Natural killer cell (primary cell): ENCODE results near the gene CLDN1. TPM values are rescaled to one million over a fixed set of nuclear protein-coding genes. Genes with fewer than 3 reads are reported as not detected.

Source experiments
- ATAC-seq, 3 donors: fragments of 150-1000 bp in 2 of 3; fragments of 200-7000 bp in 1 of 3; cut with Tn5 transposase; 1 replicate in 1 of 3; 2 replicates in 2 of 3; pipeline ENCODE4 v1.10.0; 2021; ENCODE audit warnings: mild to moderate bottlenecking in 2 of 3, moderate library complexity in 2 of 3
- DNase-seq, 2 donors: peaks; one replicate each; pipeline versions ENCODE4 v3.0.0 to v3.0.0-alpha.2; 2013 to 2021; ENCODE audit warnings: mixed read lengths in 1 of 2
- H3K27ac ChIP-seq: one replicate; pipeline ENCODE4 v1.5.1; 2013; ENCODE audit warnings: mild to moderate bottlenecking, low read length
- H3K27me3 ChIP-seq: one replicate; pipeline ENCODE4 v1.6.1; 2013; ENCODE audit warnings: low read length; ENCODE audit not compliant: control insufficient read depth, insufficient read depth
- H3K36me3 ChIP-seq: one replicate; pipeline ENCODE4 v1.6.1; 2013; ENCODE audit warnings: low read length; ENCODE audit not compliant: control insufficient read depth, insufficient read depth
- H3K4me1 ChIP-seq: one replicate; pipeline ENCODE4 v1.6.1; 2013; ENCODE audit warnings: low read length; ENCODE audit not compliant: control insufficient read depth, insufficient read depth
- H3K4me3 ChIP-seq: one replicate; pipeline ENCODE4 v1.5.1; 2013; ENCODE audit warnings: low read length
- H3K9me3 ChIP-seq: one replicate; pipeline ENCODE4 v1.6.1; 2013; ENCODE audit warnings: low read length; ENCODE audit not compliant: control insufficient read depth, insufficient read depth
- H3K27ac Mint-ChIP-seq, 2 donors: one replicate each; pipeline ENCODE4 v1.8.0; 2022; ENCODE audit warnings: mild to moderate bottlenecking in 2 of 2, mixed read lengths in 2 of 2, moderate library complexity in 1 of 2
- H3K27me3 Mint-ChIP-seq, 2 donors: one replicate each; pipeline ENCODE4 v1.8.0; 2022; ENCODE audit warnings: low read depth in 2 of 2, mixed read lengths in 2 of 2
- H3K36me3 Mint-ChIP-seq: one replicate; pipeline ENCODE4 v1.8.0; 2022; ENCODE audit warnings: mixed read lengths
- H3K4me1 Mint-ChIP-seq, 2 donors: one replicate each; pipeline ENCODE4 v1.8.0; 2022; ENCODE audit warnings: mixed read lengths in 2 of 2
- H3K4me3 Mint-ChIP-seq: one replicate; pipeline ENCODE4 v1.8.0; 2022; ENCODE audit warnings: mild to moderate bottlenecking, moderate library complexity, mixed read lengths
- H3K9me3 Mint-ChIP-seq, 2 donors: one replicate each; pipeline ENCODE4 v1.8.0; 2022; ENCODE audit warnings: mixed read lengths in 2 of 2
- WGBS: methylation state at CpG from one replicate; pipeline ENCODE4 v1.1.7; 2013; ENCODE audit warnings: missing lambda C conversion rate; ENCODE audit not compliant: insufficient coverage; 5-methylcytosine and 5-hydroxymethylcytosine counted together
- intact Hi-C: fragments of 100-400 bp; cut with micrococcal nuclease; formaldehyde crosslinking; loops from one replicate; pipeline ENCODE4 v1.14.2; 2022
- total RNA-seq, 4 donors: library from RNA; stranded (reverse); fragments of 120-200 nt in 1 of 4; gene quantifications; one replicate each; pipeline versions ENCODE4 v1.2.3 to v1.2.4, GENCODE V29; 2013 to 2022
- TF ChIP-seq, protein P1 (sequence below): fragments of 200-600 bp; IDR thresholded peaks from one replicate; pipeline ENCODE4 v1.8.0; 2022; ENCODE audit warnings: antibody characterized with exemption

Gene CLDN1
- total RNA-seq, 3 donors from 2014 or later (not counting 1 experiment from before 2014, with no cell fraction given), result not detected

- DNase-seq, result peak in 1 of 2 donors; percentile 21
- no peak overlapping the region for H3K4me3 ChIP-seq
- no peaks in the 10 kb centered on the region for H3K9me3 ChIP-seq
- Mint-ChIP-seq H3K4me3 (no peak overlapping the region), H3K4me1 (no peaks in the 10 kb centered on the region), H3K27me3 (no peaks in the 10 kb centered on the region), H3K27ac (no peak overlapping the region), H3K36me3 (no peaks in the 10 kb centered on the region), H3K9me3 (peaks cover 1 to 5% of the 10 kb centered on the region in 2 donors)
- 0% methylated on average over 1 of the region's 3 CpGs for WGBS
- no peak for ATAC-seq
- H3K36me3 ChIP-seq, result no peaks in the 10 kb centered on the region
- no peak overlapping the region for H3K27ac ChIP-seq
- intact Hi-C loops, result no loop called here
- TF ChIP-seq, protein P1, sequence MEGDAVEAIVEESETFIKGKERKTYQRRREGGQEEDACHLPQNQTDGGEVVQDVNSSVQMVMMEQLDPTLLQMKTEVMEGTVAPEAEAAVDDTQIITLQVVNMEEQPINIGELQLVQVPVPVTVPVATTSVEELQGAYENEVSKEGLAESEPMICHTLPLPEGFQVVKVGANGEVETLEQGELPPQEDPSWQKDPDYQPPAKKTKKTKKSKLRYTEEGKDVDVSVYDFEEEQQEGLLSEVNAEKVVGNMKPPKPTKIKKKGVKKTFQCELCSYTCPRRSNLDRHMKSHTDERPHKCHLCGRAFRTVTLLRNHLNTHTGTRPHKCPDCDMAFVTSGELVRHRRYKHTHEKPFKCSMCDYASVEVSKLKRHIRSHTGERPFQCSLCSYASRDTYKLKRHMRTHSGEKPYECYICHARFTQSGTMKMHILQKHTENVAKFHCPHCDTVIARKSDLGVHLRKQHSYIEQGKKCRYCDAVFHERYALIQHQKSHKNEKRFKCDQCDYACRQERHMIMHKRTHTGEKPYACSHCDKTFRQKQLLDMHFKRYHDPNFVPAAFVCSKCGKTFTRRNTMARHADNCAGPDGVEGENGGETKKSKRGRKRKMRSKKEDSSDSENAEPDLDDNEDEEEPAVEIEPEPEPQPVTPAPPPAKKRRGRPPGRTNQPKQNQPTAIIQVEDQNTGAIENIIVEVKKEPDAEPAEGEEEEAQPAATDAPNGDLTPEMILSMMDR, result no peak
- no peaks in the 10 kb centered on the region for H3K4me1 ChIP-seq
- no peaks in the 10 kb centered on the region for H3K27me3 ChIP-seq
Measured at GRCh38 chr3:190301591-190301990, 20.7 kb downstream of the CLDN1 start.

DNA sequence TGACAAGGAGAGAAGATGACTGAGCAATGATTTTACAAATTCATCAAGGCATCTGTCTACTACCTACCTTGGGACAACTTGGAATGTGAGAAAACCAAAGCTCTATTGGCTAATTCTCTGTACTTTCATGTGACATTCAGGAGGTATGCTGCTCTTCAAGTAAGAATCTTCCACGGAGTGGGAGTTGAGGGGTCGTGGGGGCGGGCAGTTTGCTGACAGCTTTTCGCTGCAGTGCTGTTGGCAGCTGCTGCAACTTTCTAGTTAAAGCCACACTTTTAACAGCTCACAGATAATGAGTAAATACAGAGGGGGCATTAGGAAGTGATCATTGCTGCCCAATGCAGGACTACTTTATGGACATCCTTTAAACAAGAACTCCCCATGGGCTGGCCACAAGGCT lies 22.3 kb downstream of the CLDN1 start:
- Histone ChIP-seq H3K4me3 (no peak overlapping the region), H3K36me3 (no peaks in the 10 kb centered on the region), H3K9me3 (no peaks in the 10 kb centered on the region), H3K4me1 (no peaks in the 10 kb centered on the region), H3K27me3 (no peaks in the 10 kb centered on the region), H3K27ac (no peak overlapping the region)
- H3K9me3 Mint-ChIP-seq, result peaks cover 2 to 3% of the 10 kb centered on the region in 2 donors
- no peaks in the 10 kb centered on the region for H3K4me1 Mint-ChIP-seq
- intact Hi-C loops, result no loop called here
- no peaks in the 10 kb centered on the region for H3K36me3 Mint-ChIP-seq
- no peak overlapping the region for H3K4me3 Mint-ChIP-seq
- DNase-seq (no peak), ATAC-seq (no peak)
- TF ChIP-seq, protein P1, result no peak
- no peak overlapping the region for H3K27ac Mint-ChIP-seq
- 89% methylated on average over 4 of the region's 4 CpGs for WGBS
- H3K27me3 Mint-ChIP-seq, result no peaks in the 10 kb centered on the region

DNA sequence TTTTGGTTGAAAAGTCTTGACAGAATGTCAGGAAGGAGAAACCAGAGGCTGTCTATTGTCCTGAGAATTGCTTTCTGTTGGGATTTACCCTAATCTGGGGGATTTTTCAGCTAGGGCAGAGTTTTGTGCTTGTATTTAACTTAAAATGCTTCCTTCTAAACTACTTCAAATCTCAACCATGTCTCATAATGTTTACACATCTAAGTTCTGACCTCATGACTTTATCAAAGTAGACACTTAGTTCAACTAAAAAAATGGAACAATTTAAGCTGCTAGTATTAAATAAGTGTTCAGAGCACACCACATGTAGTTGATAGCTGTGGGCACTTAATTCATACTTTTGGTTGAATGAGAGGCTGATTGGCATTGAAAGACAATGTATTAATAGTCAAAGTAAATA lies 28.2 kb downstream of the CLDN1 start:
- TF ChIP-seq, protein P1, result no peak
- Histone ChIP-seq H3K36me3 (no peaks in the 10 kb centered on the region), H3K4me1 (no peaks in the 10 kb centered on the region), H3K9me3 (peaks cover 9% of the 10 kb centered on the region), H3K4me3 (no peak overlapping the region), H3K27me3 (no peaks in the 10 kb centered on the region), H3K27ac (no peak overlapping the region)
- intact Hi-C loops, result no loop called here
- no peak overlapping the region for H3K4me3 Mint-ChIP-seq
- H3K36me3 Mint-ChIP-seq, result no peaks in the 10 kb centered on the region
- H3K4me1 Mint-ChIP-seq, result no peaks in the 10 kb centered on the region
- peaks cover 4 to 15% of the 10 kb centered on the region in 2 donors for H3K9me3 Mint-ChIP-seq
- H3K27ac Mint-ChIP-seq, result no peak overlapping the region
- no peaks in the 10 kb centered on the region for H3K27me3 Mint-ChIP-seq
- DNase-seq (no peak), ATAC-seq (no peak)

DNA sequence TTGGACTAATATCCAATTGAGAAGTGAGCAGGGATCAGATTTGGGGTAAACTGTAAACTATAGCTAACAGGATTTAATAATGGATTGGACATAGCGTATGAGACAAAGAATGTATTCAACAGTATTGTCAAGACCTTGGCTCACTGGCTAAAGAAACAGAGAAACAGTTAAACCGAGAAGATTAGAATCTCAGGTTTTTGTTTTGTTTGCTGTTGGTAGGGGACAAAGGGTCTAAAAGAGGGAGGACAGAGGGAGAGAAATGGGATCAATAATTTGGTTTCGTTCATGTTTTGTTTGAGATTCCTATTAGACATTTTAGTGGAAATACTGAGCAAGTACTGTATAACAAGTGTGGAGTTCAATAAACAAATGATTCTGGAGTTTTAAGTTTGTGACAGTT lies 28.6 kb downstream of the CLDN1 start:
- TF ChIP-seq, protein P1, result no peak
- H3K36me3 Mint-ChIP-seq, result no peaks in the 10 kb centered on the region
- DNase-seq, result no peak

More for the DNA sequence above, 28.6 kb downstream of the CLDN1 start:
- H3K4me3 ChIP-seq, result no peak overlapping the region
- no peak overlapping the region for H3K27ac Mint-ChIP-seq
- H3K27me3 ChIP-seq, result no peaks in the 10 kb centered on the region
- no peak overlapping the region for H3K27ac ChIP-seq
- H3K9me3 Mint-ChIP-seq, result peaks cover 4 to 15% of the 10 kb centered on the region in 2 donors
- peaks cover 13% of the 10 kb centered on the region for H3K9me3 ChIP-seq
- no peaks in the 10 kb centered on the region for H3K27me3 Mint-ChIP-seq
- intact Hi-C loops, result no loop called here
- no peaks in the 10 kb centered on the region for H3K4me1 ChIP-seq
- no peaks in the 10 kb centered on the region for H3K4me1 Mint-ChIP-seq
- no peak for ATAC-seq
- H3K4me3 Mint-ChIP-seq, result no peak overlapping the region
- 84% methylated on average over 3 of the region's 3 CpGs for WGBS
- H3K36me3 ChIP-seq, result no peaks in the 10 kb centered on the region
